Aorta (tissue), 5 donors: ENCODE data around the gene UBQLN2. TPM values are rescaled to one million over a fixed set of nuclear protein-coding genes. Genes with fewer than 3 reads are reported as not detected.
"Not testable (repeated sequence)": the region's sequence is repeated elsewhere in the genome, so short reads cannot be mapped to it uniquely, and the experiment has no call there.

Experiments used
- ATAC-seq: fragments of 200-7000 bp; cut with Tn5 transposase; one replicate; pipeline ENCODE4 v1.9.1; 2022; ENCODE audit warnings: moderate library complexity; ENCODE audit not compliant: low FRiP score
- DNase-seq, 2 donors: peaks; one replicate each; pipeline ENCODE4 v3.0.0-alpha.2; 2020
- H3K27ac ChIP-seq, 2 donors: one replicate each; pipeline ENCODE4 v1.5.1; 2013; ENCODE audit warnings: low read length in 2 of 2, mild to moderate bottlenecking in 2 of 2, moderate library complexity in 2 of 2, control low read depth in 1 of 2, inconsistent platforms in 1 of 2, low read depth in 1 of 2
- H3K27me3 ChIP-seq, 2 donors: one replicate each; pipeline ENCODE4 v1.6.1; 2013; ENCODE audit warnings: control low read depth in 1 of 2, low read length in 1 of 2, mild to moderate bottlenecking in 1 of 2, moderate library complexity in 1 of 2; ENCODE audit not compliant: insufficient read depth in 2 of 2, control insufficient read depth in 1 of 2
- H3K36me3 ChIP-seq, 2 donors: one replicate each; pipeline ENCODE4 v1.6.1; 2013; ENCODE audit warnings: control low read depth in 1 of 2, low read length in 1 of 2, mild to moderate bottlenecking in 1 of 2; ENCODE audit not compliant: insufficient read depth in 2 of 2, control insufficient read depth in 1 of 2
- H3K4me1 ChIP-seq, 2 donors: one replicate each; pipeline ENCODE4 v1.6.1; 2013; ENCODE audit warnings: low read length in 2 of 2, control low read depth in 1 of 2, mild to moderate bottlenecking in 1 of 2, moderate library complexity in 1 of 2; ENCODE audit not compliant: insufficient read depth in 2 of 2, control insufficient read depth in 1 of 2
- H3K4me3 ChIP-seq, 2 donors: one replicate each; pipeline ENCODE4 v1.5.1; 2013; ENCODE audit warnings: low read length in 2 of 2, control low read depth in 1 of 2, mild to moderate bottlenecking in 1 of 2
- H3K9me3 ChIP-seq: one replicate; pipeline ENCODE4 v1.6.1; 2013; ENCODE audit warnings: mild to moderate bottlenecking, low read length; ENCODE audit not compliant: control insufficient read depth
- WGBS, 2 donors: extraction: QIAGEN DNeasy Blood & Tissue Kit; methylation state at CpG; one replicate each; pipeline ENCODE4 v1.1.7; 2013; 5-methylcytosine and 5-hydroxymethylcytosine counted together
- intact Hi-C, 2 donors: fragments of 100-400 bp; cut with DNase I; formaldehyde crosslinking; loops; one replicate each; pipeline versions ENCODE4 v1.14.2 to v1.15.0; 2022
- long read RNA-seq, 2 donors: library from polyadenylated mRNA; unstranded; transcript quantifications; one replicate each; pipeline ENCODE4 v2.0.0, GENCODE V29; 2020 to 2021
- polyA plus RNA-seq, 2 donors: library from polyadenylated mRNA; stranded (reverse); fragments of 200-250 nt; gene quantifications; one replicate each; pipeline ENCODE4 v1.2.3, GENCODE V29; 2013
- total RNA-seq, 2 donors: library from RNA; stranded (reverse); fragmentation: NEBNext Ultra II Directional; extraction: Animal tissue kit (Norgen Biotek cat#: 25700); gene quantifications; one replicate each; pipeline ENCODE4 v1.2.1, GENCODE V29; 2021
- donor health status: healthy with polysubstance abuse.
- donor health status: Bipolar disorder and iron deficiency.
- donor health status: DM: no; HTN: no; CAD: no.
- donor health status: DM: no; HTN: no; CAD: no.
- donor health status: DM: yes; HTN: yes; CAD: no.

The UBQLN2 gene
- total RNA-seq: 10 to 100 TPM; 28.2 to 31.7 TPM
- polyA plus RNA-seq: 10 to 100 TPM; 10.9 to 16.3 TPM
- long read RNA-seq, donor 1, full-length matches to known transcripts: 24 of 25 reads
- long read RNA-seq, donor 1, partial matches to known transcripts: 0 of 25 reads
- long read RNA-seq, donor 1, other reads (novel, unspliced or antisense): 1 of 25 reads
- long read RNA-seq, donor 2, full-length matches to known transcripts: 27 of 27 reads
- long read RNA-seq, donor 2, partial matches to known transcripts: 0 of 27 reads
- long read RNA-seq, donor 2, other reads (novel, unspliced or antisense): 0 of 27 reads

DNA sequence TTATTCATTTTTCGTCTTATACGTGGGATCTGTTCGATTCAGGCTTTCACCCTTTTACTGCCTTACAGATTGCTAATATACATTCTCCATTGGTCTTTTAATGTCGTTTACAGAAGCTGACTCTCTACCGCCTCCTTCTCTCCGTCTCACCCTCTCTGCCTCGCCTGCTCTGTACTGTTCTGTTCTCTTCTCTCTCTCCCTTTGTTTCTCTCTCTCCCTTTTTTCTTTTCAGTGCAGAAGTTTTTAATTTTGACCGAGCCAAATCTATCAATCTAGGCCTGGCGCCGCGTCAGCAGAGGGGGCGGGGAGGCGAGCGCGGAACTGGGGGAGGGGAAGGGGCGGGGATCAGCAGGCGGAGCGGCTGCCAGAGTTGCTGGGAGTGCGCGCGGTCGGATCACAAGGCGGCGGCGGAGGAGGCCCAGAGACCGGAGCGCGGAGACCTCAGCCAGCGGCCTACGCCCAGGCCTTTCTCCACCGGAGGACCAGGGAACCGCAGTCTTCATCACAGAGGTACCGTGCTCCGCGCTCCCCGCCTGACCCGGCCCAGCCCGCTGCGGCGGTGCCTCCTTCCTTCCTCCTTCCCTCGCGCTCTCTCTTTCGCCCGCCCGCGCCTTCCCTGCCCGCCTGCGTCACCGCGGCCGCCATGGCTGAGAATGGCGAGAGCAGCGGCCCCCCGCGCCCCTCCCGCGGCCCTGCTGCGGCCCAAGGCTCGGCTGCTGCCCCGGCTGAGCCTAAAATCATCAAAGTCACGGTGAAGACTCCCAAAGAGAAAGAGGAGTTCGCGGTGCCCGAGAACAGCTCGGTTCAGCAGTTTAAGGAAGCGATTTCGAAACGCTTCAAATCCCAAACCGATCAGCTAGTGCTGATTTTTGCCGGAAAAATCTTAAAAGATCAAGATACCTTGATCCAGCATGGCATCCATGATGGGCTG, at the start of gene UBQLN2:
Gene UBQLN2 (plus strand): TSS at position 397 of the 931 bp plus-strand sequence. CDS start 247 bp downstream, at position 644.
- no peaks in the 10 kb centered on the region for H3K27me3 ChIP-seq
- H3K4me1 ChIP-seq: no peaks in the 10 kb centered on the region
- peak within 1 kb of the TSS; percentile 3 to 83 for H3K27ac ChIP-seq
- intact Hi-C loops: loop anchor here in 1 of 2 donors (10.0 kb wide), 1 partner anchor 431 kb away; the partner anchor contains the start of gene SPIN3
- 1 to 20% methylated on average over 51 to 70 of the region's 70 CpGs for WGBS, 2 donors
- no peaks in the 10 kb centered on the region for H3K36me3 ChIP-seq
- DNase-seq (peak; percentile 88 to 93), ATAC-seq (peak; percentile 95)
- no peaks in the 10 kb centered on the region for H3K9me3 ChIP-seq
- H3K4me3 ChIP-seq: peak within 1 kb of the TSS; percentile 63 to 67

DNA sequence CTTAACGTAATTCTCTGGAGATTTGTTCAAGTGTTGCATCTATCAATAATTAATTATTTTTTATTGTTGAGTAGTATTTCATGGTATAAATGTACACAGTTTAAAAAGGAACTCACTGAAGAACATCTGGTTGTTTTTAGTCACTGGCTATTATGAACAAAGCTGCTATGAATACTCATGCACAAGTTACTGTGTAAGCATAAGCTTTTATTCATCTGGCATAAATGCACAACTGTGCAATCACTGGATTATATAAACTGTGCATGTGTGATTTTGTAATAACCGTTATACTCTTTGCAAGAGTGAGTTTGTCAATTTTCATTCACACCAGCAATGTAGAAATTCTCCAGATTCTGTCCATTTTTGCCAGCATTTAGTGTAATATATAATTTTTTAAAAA, 43.8 kb upstream of the UBQLN2 start:
- H3K9me3 ChIP-seq: no peaks in the 10 kb centered on the region
- ATAC-seq (no peak), DNase-seq (no peak)
- no peak overlapping the region for H3K4me3 ChIP-seq
- WGBS, 2 donors: 58 to 67% methylated on average over 2 of the region's 2 CpGs
- intact Hi-C loops: no loop called here
- H3K4me1 ChIP-seq: no peaks in the 10 kb centered on the region
- H3K36me3 ChIP-seq: no peaks in the 10 kb centered on the region
- no peak overlapping the region for H3K27ac ChIP-seq
- no peaks in the 10 kb centered on the region for H3K27me3 ChIP-seq

DNA sequence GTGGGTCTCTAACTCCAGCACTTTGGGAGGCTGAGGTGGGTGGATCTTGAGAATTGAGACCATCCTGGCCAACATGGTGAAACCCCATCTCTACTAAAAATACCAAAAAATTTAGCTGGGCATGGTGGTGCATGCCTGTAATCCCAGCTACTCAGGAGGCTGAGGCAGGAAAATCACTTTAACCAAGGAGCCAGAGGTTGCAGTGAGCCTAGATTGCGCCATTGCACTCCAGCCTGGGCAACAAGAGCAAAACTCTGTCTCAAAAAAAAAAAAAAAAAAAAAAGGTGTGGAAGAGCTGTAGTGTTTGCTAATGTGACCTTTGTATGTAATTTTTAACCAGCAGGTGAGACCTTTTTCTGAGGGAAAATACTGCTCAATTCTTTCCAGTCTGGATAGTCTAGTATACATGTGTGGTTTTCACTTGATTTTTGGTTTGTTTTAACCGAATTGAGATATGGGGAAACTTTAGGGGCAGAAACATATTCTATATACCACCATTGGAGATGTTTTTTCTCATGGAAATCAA, 33.9 kb upstream of the UBQLN2 start:
- H3K4me1 ChIP-seq, H3K27ac ChIP-seq, ATAC-seq, H3K27me3 ChIP-seq, H3K36me3 ChIP-seq, H3K4me3 ChIP-seq, DNase-seq, intact Hi-C loops, H3K9me3 ChIP-seq: not testable (repeated sequence)
- WGBS, 2 donors: 63 to 82% methylated on average over 2 of the region's 2 CpGs

DNA sequence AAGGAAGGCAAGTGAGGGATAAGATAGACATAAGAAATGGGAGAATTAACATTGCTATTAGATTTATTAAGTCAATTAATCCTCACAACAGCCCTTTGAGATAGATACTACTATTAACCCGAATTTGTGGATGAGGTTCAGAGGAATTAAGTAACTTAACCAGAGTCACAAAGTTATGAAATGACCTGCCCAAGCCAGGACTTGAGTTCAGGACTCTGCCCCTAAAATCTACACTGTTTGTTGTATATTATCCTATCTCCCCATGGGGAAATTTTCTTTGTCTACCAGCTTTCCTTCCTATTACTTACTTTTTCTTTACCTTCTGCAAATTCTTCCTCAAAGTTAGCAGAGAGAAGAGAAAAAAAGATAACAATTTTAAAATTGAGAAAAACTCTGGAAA, 33.4 kb upstream of the UBQLN2 start:
- intact Hi-C loops: no loop called here
- no peaks in the 10 kb centered on the region for H3K4me1 ChIP-seq
- H3K9me3 ChIP-seq: no peaks in the 10 kb centered on the region
- no peak for ATAC-seq
- no peaks in the 10 kb centered on the region for H3K27me3 ChIP-seq
- no peak overlapping the region for H3K4me3 ChIP-seq
- H3K27ac ChIP-seq: no peak overlapping the region
- no peaks in the 10 kb centered on the region for H3K36me3 ChIP-seq
- 50 to 72% methylated on average over 1 of the region's 1 CpG for WGBS, 2 donors
- no peak for DNase-seq

DNA sequence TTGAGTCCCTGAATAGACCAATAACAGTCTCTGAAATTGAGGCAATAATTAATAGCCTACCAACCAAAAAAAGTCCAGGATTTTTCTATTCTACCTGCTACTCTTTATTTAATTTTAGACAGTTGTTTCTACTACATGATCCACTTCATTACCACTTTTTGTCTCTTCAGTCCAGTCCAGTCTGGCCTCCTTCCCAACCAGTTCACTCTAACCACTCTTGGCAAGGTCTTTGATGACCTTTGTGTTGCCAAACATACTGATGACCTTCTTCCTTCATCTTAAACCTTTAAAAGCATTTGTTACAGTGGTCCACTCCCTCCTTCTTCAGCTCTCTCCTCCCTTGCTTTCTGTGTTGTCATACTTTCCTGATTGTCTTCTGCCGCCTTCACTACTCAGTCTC, 12.8 kb upstream of the UBQLN2 start:
- 62 to 73% methylated on average over 1 of the region's 1 CpG for WGBS, 2 donors
- ATAC-seq: no peak
- no peak for DNase-seq
- no peak overlapping the region for H3K4me3 ChIP-seq
- no peaks in the 10 kb centered on the region for H3K9me3 ChIP-seq
- no peak overlapping the region for H3K27ac ChIP-seq
- H3K27me3 ChIP-seq: no peaks in the 10 kb centered on the region
- intact Hi-C loops: no loop called here
- no peaks in the 10 kb centered on the region for H3K4me1 ChIP-seq
- no peaks in the 10 kb centered on the region for H3K36me3 ChIP-seq

DNA sequence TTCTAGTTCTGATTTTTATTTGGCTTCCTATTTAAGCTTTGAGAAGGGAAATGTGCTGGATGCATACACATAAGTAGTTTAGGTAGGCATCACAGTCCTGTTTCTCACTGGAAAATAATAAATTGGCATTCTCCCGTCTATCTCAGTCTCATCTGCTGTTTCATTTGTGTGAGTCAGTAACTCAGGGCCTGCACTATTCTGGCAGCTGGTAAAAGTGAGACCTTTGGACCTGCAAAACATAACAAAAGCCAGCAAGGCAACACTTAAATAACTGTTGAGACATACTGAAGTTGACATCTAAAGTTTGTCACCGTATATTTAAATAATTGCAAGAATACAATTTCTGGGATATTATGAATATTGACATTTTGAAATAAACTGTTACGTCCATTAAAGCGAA, 8.6 kb upstream of the UBQLN2 start:
- no peak overlapping the region for H3K4me3 ChIP-seq
- H3K27ac ChIP-seq: no peak overlapping the region
- ATAC-seq (no peak), DNase-seq (no peak)
- no peaks in the 10 kb centered on the region for H3K4me1 ChIP-seq
- WGBS, 2 donors: 69 to 90% methylated on average over 4 of the region's 4 CpGs
- no peaks in the 10 kb centered on the region for H3K27me3 ChIP-seq
- H3K9me3 ChIP-seq: no peaks in the 10 kb centered on the region
- intact Hi-C loops: no loop called here
- H3K36me3 ChIP-seq: no peaks in the 10 kb centered on the region

DNA sequence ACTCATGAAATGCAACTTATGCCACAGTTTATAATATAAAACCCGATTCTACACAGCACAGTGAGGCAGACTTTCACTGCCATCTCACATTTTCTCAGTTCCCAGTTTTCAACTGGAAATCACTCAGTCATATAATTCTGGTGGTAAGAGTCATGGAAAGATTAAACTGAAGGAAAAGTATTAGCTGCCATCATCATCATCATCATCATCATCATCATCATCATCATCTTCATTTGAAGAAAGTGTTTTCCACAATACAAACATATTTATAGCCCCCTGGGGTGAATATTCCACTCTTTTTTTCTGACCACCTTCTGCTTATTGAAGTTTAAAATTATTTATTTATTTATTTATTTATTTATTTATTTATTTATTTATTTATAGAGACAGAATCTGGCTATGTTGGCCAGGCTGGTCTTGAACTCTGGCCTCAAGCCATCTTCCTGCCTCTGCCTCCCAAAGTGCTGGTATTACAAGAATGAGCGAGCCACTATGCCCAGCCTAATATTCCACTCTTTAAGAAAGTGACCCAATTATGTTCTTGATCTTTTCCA, 6.0 kb upstream of the UBQLN2 start:
- no peaks in the 10 kb centered on the region for H3K4me1 ChIP-seq
- intact Hi-C loops: no loop called here
- WGBS, 2 donors: 81 to 86% methylated on average over 2 of the region's 2 CpGs
- H3K27ac ChIP-seq: no peak overlapping the region
- DNase-seq: no peak
- no peaks in the 10 kb centered on the region for H3K27me3 ChIP-seq
- H3K4me3 ChIP-seq: no peak overlapping the region
- H3K36me3 ChIP-seq: no peaks in the 10 kb centered on the region
- ATAC-seq: no peak
- no peaks in the 10 kb centered on the region for H3K9me3 ChIP-seq

DNA sequence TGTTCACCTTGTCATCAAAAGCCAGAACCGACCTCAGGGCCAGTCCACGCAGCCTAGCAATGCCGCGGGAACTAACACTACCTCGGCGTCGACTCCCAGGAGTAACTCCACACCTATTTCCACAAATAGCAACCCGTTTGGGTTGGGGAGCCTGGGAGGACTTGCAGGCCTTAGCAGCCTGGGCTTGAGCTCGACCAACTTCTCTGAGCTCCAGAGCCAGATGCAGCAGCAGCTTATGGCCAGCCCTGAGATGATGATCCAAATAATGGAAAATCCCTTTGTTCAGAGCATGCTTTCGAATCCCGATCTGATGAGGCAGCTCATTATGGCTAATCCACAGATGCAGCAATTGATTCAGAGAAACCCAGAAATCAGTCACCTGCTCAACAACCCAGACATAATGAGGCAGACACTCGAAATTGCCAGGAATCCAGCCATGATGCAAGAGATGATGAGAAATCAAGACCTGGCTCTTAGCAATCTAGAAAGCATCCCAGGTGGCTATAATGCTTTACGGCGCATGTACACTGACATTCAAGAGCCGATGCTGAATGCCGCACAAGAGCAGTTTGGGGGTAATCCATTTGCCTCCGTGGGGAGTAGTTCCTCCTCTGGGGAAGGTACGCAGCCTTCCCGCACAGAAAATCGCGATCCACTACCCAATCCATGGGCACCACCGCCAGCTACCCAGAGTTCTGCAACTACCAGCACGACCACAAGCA, 898 bp downstream of the UBQLN2 start:
- DNase-seq (no peak), ATAC-seq (peak; percentile 47)
- peak overlapping the region; percentile 3 to 83 for H3K27ac ChIP-seq
- no peaks in the 10 kb centered on the region for H3K4me1 ChIP-seq
- H3K27me3 ChIP-seq: no peaks in the 10 kb centered on the region
- H3K36me3 ChIP-seq: no peaks in the 10 kb centered on the region
- 0 to 32% methylated on average over 23 of the region's 23 CpGs for WGBS, 2 donors
- no peaks in the 10 kb centered on the region for H3K9me3 ChIP-seq
- intact Hi-C loops: loop anchor here in 1 of 2 donors (10.0 kb wide), 1 partner anchor 430 kb away; the partner anchor contains the start of gene SPIN3
- H3K4me3 ChIP-seq: peak overlapping the region; percentile 63 to 67
